PC-9 (cell line): Measurements from ENCODE around the gene DLG1. TPM values are rescaled to one million over a fixed set of nuclear protein-coding genes. Genes with fewer than 3 reads are reported as not detected.

Experiments used
- BruUV-seq: library from RNA; stranded (reverse); fragments of 400-500 nt; replicated peaks from 2 replicates; lab custom pipeline; 2021; lab: Mats Ljungman, UMichigan
- CTCF ChIA-PET: fragments of 300-600 bp; sonication (Branson Sonifier 250); formaldehyde crosslinking; loops from one replicate; lab custom pipeline; 2022; ENCODE audit warnings: antibody characterized with exemption; lab: Charles Lee
- POLR2A ChIA-PET: fragments of 300-600 bp; sonication (Branson Sonifier 250); formaldehyde crosslinking; loops from one replicate; lab custom pipeline; 2022; ENCODE audit warnings: antibody characterized with exemption; ENCODE audit not compliant: unreplicated experiment; lab: Charles Lee
- DNase-seq, 2 experiments: peaks; one replicate each; pipeline versions ENCODE4 v3.0.0 to v3.0.0-alpha.2; 2015 to 2022; ENCODE audit warnings: mixed read lengths in 1 of 2
- H2AFZ ChIP-seq: fragments of 200-600 bp; sonication (generic); 2 replicates; pipeline ENCODE4 v1.8.1; 2017; ENCODE audit warnings: antibody characterized with exemption
- H3F3A ChIP-seq: fragments of 200-600 bp; sonication (generic); 2 replicates; pipeline ENCODE4 v1.8.1; 2017; ENCODE audit warnings: antibody characterized with exemption, mild to moderate bottlenecking, low read depth; ENCODE audit not compliant: insufficient read depth
- H3K27ac ChIP-seq: fragments of 200-600 bp; sonication (generic); 2 replicates; pipeline ENCODE4 v1.6.1; 2016; ENCODE audit warnings: mixed run types
- H3K27me3 ChIP-seq: fragments of 200-600 bp; sonication (generic); 2 replicates; pipeline ENCODE4 v1.6.1; 2016; ENCODE audit warnings: low read depth, mixed run types; ENCODE audit not compliant: insufficient read depth
- H3K36me3 ChIP-seq: fragments of 200-600 bp; sonication (generic); 2 replicates; pipeline ENCODE4 v1.6.1; 2016; ENCODE audit warnings: low read depth, mixed run types
- H3K4me1 ChIP-seq: fragments of 200-600 bp; sonication (generic); replicated peaks from 2 replicates; pipeline ENCODE4 v1.6.1; 2016; ENCODE audit warnings: mixed run types; ENCODE audit not compliant: insufficient read depth
- H3K4me2 ChIP-seq: fragments of 200-600 bp; sonication (generic); 2 replicates; pipeline ENCODE4 v1.6.1; 2017; ENCODE audit warnings: mixed run types
- H3K4me3 ChIP-seq: fragments of 200-600 bp; sonication (generic); 2 replicates; pipeline ENCODE4 v1.6.1; 2016; ENCODE audit warnings: mixed run types
- H3K79me2 ChIP-seq: fragments of 200-600 bp; sonication (generic); 2 replicates; pipeline ENCODE4 v1.6.1; 2017; ENCODE audit warnings: low read depth, mixed run types
- H3K9me2 ChIP-seq: fragments of 200-600 bp; sonication (generic); 2 replicates; pipeline ENCODE4 v1.8.1; 2017; ENCODE audit warnings: mild to moderate bottlenecking; ENCODE audit not compliant: insufficient read depth
- H3K9me3 ChIP-seq: fragments of 200-600 bp; sonication (generic); 2 replicates; pipeline ENCODE4 v1.8.1; 2016; ENCODE audit warnings: low read depth; ENCODE audit not compliant: insufficient read depth
- H4K20me1 ChIP-seq: fragments of 200-600 bp; sonication (generic); 2 replicates; pipeline ENCODE4 v1.8.1; 2017; ENCODE audit not compliant: insufficient read depth
- EZH2 ChIP-seq: fragments of 200-600 bp; sonication (generic); IDR thresholded peaks from 2 replicates; pipeline ENCODE4 v1.8.0; 2017; ENCODE audit warnings: antibody characterized with exemption, low read depth
- intact Hi-C: fragments of 100-400 bp; cut with micrococcal nuclease; formaldehyde crosslinking; loops from one replicate; pipeline ENCODE4 v1.10.0; 2022; ENCODE audit not compliant: unreplicated experiment
- total RNA-seq: library from RNA; stranded (reverse); gene quantifications from 2 replicates; pipeline ENCODE4 v1.2.3, GENCODE V29; 2021
- TF ChIP-seq, protein P1 (sequence below): fragments of 200-600 bp; sonication (generic); conservative IDR thresholded peaks from 2 replicates; pipeline ENCODE4 v1.6.1; 2017; ENCODE audit warnings: mixed run types, antibody characterized with exemption, mild to moderate bottlenecking, moderate library complexity

The DLG1 gene
- total RNA-seq, 1 experiment from 2014 or later: 201 TPM

DNA sequence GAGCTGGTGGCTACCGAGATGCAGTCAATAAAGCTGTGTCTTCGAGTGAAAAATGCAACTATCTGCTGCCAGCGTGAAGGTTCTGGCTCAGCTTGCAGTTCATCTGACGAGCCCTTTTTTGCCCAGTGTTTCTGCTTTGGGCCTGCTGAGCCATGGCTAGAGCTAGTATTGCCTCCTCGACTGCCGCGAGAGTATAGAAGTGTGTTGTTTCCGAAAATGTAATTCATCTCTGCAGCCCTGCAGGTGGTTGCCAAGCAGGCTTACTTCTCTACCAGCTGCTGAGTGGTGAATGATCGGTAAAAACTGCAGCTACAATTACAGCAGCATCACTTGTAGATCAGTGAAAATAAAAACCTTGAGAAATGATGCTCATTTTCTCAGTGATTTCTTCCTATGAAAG lies 114.8 kb downstream of the DLG1 start:
- ChIA-PET POLR2A (interaction anchor here (0.6 to 0.7 kb wide), 2 partner anchors 103 to 211 kb away, joined by 3 to 4 read pairs; no protein-coding TSS in a partner anchor), CTCF (no interaction called here)
- Histone ChIP-seq H3K4me1 (no peaks in the 10 kb centered on the region), H4K20me1 (peaks cover 79% of the 10 kb centered on the region), H3K9me2 (no peaks in the 10 kb centered on the region), H2AFZ (no peak overlapping the region), H3K36me3 (peaks cover 20% of the 10 kb centered on the region), H3K27ac (no peak overlapping the region), H3K9me3 (no peaks in the 10 kb centered on the region), H3K27me3 (no peaks in the 10 kb centered on the region), H3K4me2 (no peak overlapping the region), H3K4me3 (no peak overlapping the region), H3K79me2 (peaks cover 88% of the 10 kb centered on the region), H3F3A (peaks cover 74% of the 10 kb centered on the region)
- DNase-seq: no peak
- no peak for TF ChIP-seq EZH2
- TF ChIP-seq, protein P1, sequence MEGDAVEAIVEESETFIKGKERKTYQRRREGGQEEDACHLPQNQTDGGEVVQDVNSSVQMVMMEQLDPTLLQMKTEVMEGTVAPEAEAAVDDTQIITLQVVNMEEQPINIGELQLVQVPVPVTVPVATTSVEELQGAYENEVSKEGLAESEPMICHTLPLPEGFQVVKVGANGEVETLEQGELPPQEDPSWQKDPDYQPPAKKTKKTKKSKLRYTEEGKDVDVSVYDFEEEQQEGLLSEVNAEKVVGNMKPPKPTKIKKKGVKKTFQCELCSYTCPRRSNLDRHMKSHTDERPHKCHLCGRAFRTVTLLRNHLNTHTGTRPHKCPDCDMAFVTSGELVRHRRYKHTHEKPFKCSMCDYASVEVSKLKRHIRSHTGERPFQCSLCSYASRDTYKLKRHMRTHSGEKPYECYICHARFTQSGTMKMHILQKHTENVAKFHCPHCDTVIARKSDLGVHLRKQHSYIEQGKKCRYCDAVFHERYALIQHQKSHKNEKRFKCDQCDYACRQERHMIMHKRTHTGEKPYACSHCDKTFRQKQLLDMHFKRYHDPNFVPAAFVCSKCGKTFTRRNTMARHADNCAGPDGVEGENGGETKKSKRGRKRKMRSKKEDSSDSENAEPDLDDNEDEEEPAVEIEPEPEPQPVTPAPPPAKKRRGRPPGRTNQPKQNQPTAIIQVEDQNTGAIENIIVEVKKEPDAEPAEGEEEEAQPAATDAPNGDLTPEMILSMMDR: no peak
- intact Hi-C loops: loop anchor here (10.0 kb wide), 2 partner anchors 579 to 659 kb away; no protein-coding TSS in a partner anchor
- no TSS peak for BruUV-seq

GRCh38 chr3:197181741-197182140 lies 116.7 kb downstream of the DLG1 start:
- POLR2A ChIA-PET: no interaction called here
- peaks cover 73% of the 10 kb centered on the region for H4K20me1 ChIP-seq
- no peak overlapping the region for H3K4me2 ChIP-seq
- intact Hi-C loops: loop anchor here (10.0 kb wide), 2 partner anchors 577 to 657 kb away; no protein-coding TSS in a partner anchor
- no peaks in the 10 kb centered on the region for H3K9me3 ChIP-seq
- peaks cover 88% of the 10 kb centered on the region for H3K79me2 ChIP-seq
- no peaks in the 10 kb centered on the region for H3K9me2 ChIP-seq
- H3F3A ChIP-seq: peaks cover 64% of the 10 kb centered on the region
- no peak overlapping the region for H3K4me3 ChIP-seq
- no peak for DNase-seq
- H3K36me3 ChIP-seq: peaks cover 24% of the 10 kb centered on the region
- H3K4me1 ChIP-seq: no peaks in the 10 kb centered on the region
- no TSS peak for BruUV-seq
- no peak overlapping the region for H3K27ac ChIP-seq
- no peak overlapping the region for H2AFZ ChIP-seq
- TF ChIP-seq EZH2: no peak
- TF ChIP-seq, protein P1: no peak
- CTCF ChIA-PET: no interaction called here
- no peaks in the 10 kb centered on the region for H3K27me3 ChIP-seq

GRCh38 chr3:197178998-197179397 lies 119.4 kb downstream of the DLG1 start:
- intact Hi-C loops: no loop called here

More at GRCh38 chr3:197178998-197179397, 119.4 kb downstream of the DLG1 start:
- peaks cover 67% of the 10 kb centered on the region for H4K20me1 ChIP-seq
- no peak overlapping the region for H3K4me3 ChIP-seq
- DNase-seq: no peak
- no peaks in the 10 kb centered on the region for H3K4me1 ChIP-seq
- BruUV-seq: no TSS peak
- peaks cover 85% of the 10 kb centered on the region for H3K79me2 ChIP-seq
- H2AFZ ChIP-seq: no peak overlapping the region
- TF ChIP-seq, protein P1: no peak
- TF ChIP-seq EZH2: no peak
- peaks cover 29% of the 10 kb centered on the region for H3K36me3 ChIP-seq
- ChIA-PET CTCF (no interaction called here), POLR2A (interaction anchor here (0.7 kb wide), 1 partner anchor 369 kb away, joined by 3 read pairs; no protein-coding TSS in a partner anchor)
- H3K27ac ChIP-seq: no peak overlapping the region
- H3K9me3 ChIP-seq: no peaks in the 10 kb centered on the region
- no peaks in the 10 kb centered on the region for H3K9me2 ChIP-seq
- H3K27me3 ChIP-seq: no peaks in the 10 kb centered on the region
- H3K4me2 ChIP-seq: no peak overlapping the region
- H3F3A ChIP-seq: peaks cover 57% of the 10 kb centered on the region
